ENCODE data around the gene ANKMY1.
"Not testable (repeated sequence)": the region's sequence is repeated elsewhere in the genome, so short reads cannot be mapped to it uniquely, and the experiment has no call there.

The ANKMY1 gene

GRCh38 chr2:240567872-240568677 is 10.3 kb upstream of the ANKMY1 start, which contains the start of gene RNPEPL1:
Gene RNPEPL1 (plus strand): TSS chr2:240568484. CDS start chr2:240568587, 103 bp downstream.
- DNase-seq = no peak

- DNase-seq = no peak
Observed at GRCh38 chr2:240567137-240567871, 9.5 kb upstream of the ANKMY1 start.

GRCh38 chr2:240566203-240567136 is 8.7 kb upstream of the ANKMY1 start:
- peak; percentile 89 for DNase-seq

GRCh38 chr2:240565333-240566202 is 7.8 kb upstream of the ANKMY1 start:
- peak; percentile 95 for DNase-seq

GRCh38 chr2:240564561-240565332 is 7.0 kb upstream of the ANKMY1 start:
- DNase-seq = no peak

GRCh38 chr2:240563951-240564560 is 6.3 kb upstream of the ANKMY1 start:
- no peak for DNase-seq

- not testable (repeated sequence) for DNase-seq
Observed at GRCh38 chr2:240563231-240563630, 5.4 kb upstream of the ANKMY1 start.

GRCh38 chr2:240561325-240561971 is 3.7 kb upstream of the ANKMY1 start:
- DNase-seq = no peak

GRCh38 chr2:240560480-240561324 is 2.9 kb upstream of the ANKMY1 start:
- DNase-seq = peak; percentile 95

GRCh38 chr2:240560084-240560479 is 2.3 kb upstream of the ANKMY1 start, which contains the start of gene DUSP28:
Gene DUSP28 (plus strand): TSS chr2:240560357. CDS start chr2:240560685, 328 bp downstream.
- DNase-seq = peak; percentile 86

GRCh38 chr2:240559286-240559685 is 1.5 kb upstream of the ANKMY1 start:
- no peak for DNase-seq

- no peak for DNase-seq
Observed at GRCh38 chr2:240558236-240558761, 511 bp upstream of the ANKMY1 start.

- DNase-seq = no peak
Observed at GRCh38 chr2:240557101-240557751, 562 bp downstream of the ANKMY1 start.

- no peak for DNase-seq
Observed at GRCh38 chr2:240556553-240557100, 1.2 kb downstream of the ANKMY1 start.

- no peak for DNase-seq
Observed at GRCh38 chr2:240555541-240556250, 2.1 kb downstream of the ANKMY1 start.

GRCh38 chr2:240554767-240555493 is 2.9 kb downstream of the ANKMY1 start:
- no peak for DNase-seq
